ENCODE data around the gene C1orf167.

C1orf167 gene, protein sequence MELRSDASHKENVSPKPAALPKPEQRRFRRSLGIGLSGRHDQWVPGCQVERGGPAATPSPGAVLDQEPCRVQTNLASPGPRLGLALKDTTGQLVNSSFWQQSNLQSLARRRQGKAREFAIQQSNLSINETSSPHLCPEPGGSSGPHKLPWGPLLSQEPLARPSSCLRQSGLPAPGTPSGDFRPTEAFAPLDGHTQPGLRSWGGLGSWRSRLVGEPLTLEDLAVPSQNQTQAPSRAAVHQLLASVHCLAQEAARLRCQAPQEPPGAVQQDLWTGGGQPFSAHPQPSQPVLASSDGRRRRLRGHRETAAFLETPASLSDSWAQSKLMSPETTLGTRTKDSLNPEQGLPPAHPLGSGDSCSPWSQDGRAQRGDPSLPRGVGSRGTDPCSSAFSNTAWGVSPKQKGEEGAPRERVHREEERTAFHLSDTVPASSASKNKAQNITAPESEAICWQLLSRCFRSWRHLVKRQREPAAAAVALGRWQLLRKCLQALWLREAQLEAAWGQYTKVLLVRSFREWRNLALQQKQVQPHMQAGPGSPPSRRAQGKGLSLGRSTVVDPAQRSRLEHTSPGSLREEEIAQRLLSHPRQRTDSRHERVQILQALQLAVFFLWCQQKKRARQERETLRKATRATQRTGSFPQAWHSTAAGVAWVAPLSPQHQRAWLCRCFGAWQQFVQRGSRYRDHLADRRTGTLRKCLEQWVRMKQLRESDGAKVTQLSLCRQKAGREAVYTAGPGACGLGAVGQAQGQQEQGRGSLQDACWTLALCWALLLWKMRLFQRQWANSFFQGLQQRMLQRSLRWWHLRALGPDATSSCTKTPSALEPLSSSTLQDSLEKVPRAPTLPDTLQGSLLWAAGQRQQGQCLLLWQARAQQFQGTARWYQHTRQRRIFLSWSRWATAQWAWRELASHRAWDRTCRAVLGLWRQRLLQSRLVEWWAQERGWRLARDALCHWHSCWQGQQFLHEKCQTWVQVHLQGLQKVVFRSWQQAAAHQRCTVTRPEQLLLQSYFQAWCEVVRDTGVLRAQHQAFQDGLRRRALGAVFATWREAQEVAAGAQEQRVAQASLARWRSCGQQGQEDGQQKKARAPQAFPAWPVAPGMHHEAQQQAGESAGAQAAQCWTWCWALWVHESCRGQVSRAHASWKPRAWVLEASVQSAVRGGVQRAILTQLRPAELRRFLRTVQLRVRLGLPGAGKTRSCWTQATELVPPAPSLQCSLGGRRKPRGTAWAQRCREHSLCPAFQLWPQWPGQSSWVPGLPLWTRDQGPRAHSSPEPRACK (N-terminal part only)

DNA sequence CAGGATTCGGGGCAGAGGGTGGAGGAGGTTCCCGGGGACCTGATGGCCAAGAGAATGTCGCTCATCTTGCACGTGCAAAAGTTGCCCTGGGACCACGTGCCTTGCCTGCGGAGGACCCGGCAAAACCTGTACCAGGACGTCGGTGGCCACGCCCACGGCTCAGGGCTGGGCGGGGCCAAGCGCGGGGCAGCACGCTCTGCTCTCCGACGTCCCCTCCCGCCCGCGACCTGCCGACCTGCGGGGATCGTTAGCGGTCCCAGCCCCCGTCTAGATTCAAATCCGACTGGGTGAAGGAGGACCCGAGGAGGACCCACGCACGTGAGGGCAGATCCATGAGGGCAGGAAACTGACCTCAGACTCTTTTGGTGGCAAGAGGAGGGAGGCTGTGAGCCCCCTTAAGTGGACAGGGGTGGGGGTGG, at the start of gene C1orf167:
C1orf167 (plus strand) TSS at position 206 of the 419 bp plus-strand sequence. CDS start 2,208 bp downstream, outside the sequence.
- TF ChIP-seq, protein P1, sequence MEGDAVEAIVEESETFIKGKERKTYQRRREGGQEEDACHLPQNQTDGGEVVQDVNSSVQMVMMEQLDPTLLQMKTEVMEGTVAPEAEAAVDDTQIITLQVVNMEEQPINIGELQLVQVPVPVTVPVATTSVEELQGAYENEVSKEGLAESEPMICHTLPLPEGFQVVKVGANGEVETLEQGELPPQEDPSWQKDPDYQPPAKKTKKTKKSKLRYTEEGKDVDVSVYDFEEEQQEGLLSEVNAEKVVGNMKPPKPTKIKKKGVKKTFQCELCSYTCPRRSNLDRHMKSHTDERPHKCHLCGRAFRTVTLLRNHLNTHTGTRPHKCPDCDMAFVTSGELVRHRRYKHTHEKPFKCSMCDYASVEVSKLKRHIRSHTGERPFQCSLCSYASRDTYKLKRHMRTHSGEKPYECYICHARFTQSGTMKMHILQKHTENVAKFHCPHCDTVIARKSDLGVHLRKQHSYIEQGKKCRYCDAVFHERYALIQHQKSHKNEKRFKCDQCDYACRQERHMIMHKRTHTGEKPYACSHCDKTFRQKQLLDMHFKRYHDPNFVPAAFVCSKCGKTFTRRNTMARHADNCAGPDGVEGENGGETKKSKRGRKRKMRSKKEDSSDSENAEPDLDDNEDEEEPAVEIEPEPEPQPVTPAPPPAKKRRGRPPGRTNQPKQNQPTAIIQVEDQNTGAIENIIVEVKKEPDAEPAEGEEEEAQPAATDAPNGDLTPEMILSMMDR (IDR thresholded peaks at IDR 0.05; ENCODE audit: low read depth, low read length), result no peak
- H3K4me3 ChIP-seq (ENCODE audit: low read depth, low read length), result no peak within 1 kb of the TSS

DNA sequence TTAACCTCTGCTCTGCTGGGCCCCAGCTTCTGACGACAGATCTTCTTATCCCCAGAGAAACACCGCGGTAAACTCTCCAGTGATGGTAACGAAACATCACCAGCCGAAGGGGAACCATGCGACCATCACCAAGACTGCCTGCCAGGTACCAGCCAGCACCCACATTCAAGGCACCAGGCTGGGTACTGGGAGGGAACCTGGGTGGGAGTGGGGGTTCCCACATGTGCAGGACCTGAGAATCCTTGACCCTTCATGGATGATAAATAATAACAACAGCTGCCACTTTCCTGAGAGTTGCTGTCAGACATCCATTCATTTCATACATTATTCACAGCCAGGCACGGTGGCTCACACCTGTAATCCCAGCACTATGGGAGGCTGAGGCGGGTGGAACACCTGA, 49.7 kb upstream of the C1orf167 start:
- no peak overlapping the region for H3K4me3 ChIP-seq (ENCODE audit: low read depth, low read length)
- TF ChIP-seq, protein P1 (IDR thresholded peaks at IDR 0.05; ENCODE audit: low read depth, low read length), result no peak

DNA sequence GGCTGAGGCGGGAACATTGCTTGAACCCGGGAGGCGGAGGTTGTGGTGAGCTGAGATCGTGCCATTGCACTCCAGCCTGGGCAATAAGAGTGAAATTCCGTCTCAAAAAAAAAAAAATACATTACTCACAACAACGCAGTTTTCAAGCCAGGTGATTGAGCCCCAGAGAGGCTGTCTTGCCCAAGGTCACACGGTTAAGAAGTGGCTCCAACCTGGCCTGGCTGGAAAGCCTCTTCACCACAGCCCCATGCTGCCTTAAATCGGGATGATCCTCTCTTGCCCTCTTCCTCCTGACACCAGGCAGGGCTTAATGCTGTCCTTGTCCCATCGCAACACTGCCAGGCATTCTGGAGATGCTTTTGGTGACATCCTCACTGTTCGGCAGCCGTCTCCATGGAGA, 48.9 kb upstream of the C1orf167 start:
- TF ChIP-seq, protein P1 (IDR thresholded peaks at IDR 0.05; ENCODE audit: low read depth, low read length), result no peak

DNA sequence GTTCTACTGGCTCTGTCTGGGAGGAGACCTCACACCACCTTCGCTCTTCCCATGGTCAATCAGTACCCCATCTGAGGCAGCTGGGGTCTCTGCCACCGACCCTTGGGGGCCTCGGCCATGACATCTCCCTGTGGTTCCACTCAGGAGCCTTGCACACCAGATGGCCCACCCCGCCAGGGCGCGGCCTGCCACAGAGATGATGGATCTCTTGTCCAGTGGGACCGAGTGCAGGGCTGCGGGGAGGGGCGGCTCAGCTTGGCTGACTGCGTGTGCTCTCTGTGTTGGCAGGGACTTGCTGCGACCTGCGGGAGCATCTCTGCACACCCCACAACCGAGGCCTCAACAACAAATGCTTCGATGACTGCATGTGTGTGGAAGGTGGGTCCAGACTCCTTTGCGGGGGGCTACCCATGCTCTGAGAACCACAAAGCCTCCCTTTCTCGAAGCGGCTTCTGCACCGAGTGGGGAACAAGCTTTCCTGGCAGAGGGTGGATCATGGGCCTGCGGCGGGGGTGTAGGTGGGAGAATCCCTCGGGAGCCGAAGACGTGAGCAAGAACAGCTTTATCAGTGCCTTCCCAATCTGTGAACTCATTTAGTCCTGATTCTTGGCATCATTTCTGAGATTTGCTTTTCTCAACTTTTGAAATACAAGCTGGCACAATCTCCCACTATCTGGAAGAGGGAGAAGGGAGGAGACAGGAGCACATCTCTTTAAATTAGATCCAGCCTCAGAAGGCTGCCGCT, 47.0 kb upstream of the C1orf167 start:
- H3K4me3 ChIP-seq (ENCODE audit: low read depth, low read length), result no peak overlapping the region
- TF ChIP-seq, protein P1 (IDR thresholded peaks at IDR 0.05; ENCODE audit: low read depth, low read length), result no peak

More for the DNA sequence above, 48.9 kb upstream of the C1orf167 start:
- H3K4me3 ChIP-seq (ENCODE audit: low read depth, low read length), result no peak overlapping the region

DNA sequence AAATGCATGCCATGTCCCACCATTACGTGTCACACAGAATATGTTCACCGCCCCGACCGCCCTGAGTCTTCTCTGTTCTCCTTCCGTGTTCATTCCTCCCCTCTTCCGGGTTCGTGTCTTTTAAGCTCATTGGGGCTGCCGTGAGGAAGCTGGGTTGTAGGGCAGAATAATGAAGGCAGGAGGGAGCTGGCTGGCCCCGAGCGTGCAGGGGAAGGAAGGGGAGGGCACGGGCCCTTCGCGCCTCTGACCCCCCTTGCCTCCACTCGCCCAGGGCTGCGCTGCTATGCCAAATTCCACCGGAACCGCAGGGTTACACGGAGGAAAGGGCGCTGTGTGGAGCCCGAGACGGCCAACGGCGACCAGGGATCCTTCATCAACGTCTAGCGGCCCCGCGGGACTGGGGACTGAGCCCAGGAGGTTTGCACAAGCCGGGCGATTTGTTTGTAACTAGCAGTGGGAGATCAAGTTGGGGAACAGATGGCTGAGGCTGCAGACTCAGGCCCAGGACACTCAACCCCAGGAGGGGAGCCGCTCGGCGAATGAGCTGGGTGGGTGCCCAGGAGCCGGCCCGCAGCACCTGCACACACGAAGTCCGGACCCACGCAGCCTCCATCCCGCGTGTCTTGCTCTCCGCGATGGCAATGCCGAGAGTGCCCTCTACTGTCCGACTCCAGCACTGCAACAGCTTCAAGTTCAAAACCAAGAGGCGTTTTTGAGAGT, 42.5 kb upstream of the C1orf167 start:
- peak overlapping the region; percentile 42 for H3K4me3 ChIP-seq (ENCODE audit: low read depth, low read length)
- TF ChIP-seq, protein P1 (IDR thresholded peaks at IDR 0.05; ENCODE audit: low read depth, low read length), result peak; percentile 98

DNA sequence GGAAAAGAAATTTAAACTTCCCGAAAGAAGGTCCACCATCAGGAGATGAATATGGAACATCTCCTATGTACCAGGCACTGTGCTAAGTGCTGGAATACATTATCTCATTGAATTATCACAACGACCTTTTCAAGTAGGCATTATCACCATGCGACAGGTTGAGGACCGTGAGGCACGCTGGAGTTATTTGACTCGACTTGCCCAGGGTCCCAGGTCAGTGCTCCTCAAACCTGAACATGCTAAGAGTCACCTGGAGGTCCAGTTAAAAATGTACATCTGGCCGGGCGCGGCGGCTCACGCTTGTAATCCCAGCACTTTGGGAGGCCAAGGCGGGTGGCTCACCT, 42.0 kb upstream of the C1orf167 start:
- no peak overlapping the region; the same call in 1 of the 2 replicates for H3K4me3 ChIP-seq (ENCODE audit: low read depth, low read length)

More for the DNA sequence above, 42.0 kb upstream of the C1orf167 start:
- TF ChIP-seq, protein P1 (IDR thresholded peaks at IDR 0.05; ENCODE audit: low read depth, low read length), result no peak
